GM19193 (cell line): ENCODE measurements around the gene GRIK1.

Source experiments
- POLR2A ChIP-seq: IDR thresholded peaks from 4 replicates; pipeline ENCODE4 v1.6.1; 2011; ENCODE audit not compliant: insufficient read depth, insufficient read length; ENCODE audit errors: extremely low read depth

The GRIK1 gene

DNA sequence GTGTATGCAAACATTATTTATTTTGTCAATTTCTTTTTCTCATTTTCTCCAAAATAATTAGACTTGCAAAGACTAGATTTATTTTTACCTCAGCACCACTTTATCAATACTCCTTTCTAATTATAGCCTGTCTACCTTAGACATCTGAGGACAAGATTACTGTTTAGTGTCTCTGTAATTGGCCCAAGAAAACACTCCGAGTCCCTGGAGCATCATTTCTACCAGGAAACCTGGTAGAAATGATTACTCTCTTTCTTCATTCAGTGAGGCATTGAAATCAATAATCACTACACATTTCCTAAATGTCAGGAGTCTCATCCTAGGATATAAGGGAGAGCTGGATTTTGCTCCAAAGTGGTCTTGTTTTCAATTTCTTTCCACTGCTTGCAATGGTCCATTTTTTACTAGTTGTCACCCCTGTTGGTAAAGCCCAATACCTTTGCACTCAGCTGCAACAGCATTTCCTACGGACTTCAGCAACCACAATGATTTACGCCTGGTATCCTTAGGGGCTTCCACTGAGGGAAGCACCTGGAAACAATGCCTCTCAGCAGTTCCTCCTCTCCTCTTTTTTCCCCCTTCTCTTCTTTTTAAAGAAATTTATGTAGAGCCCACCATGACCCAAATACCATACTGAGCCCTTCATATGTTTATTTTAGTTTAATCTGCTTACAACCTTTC lies 64.6 kb downstream of the GRIK1 start:
- no peak for TF ChIP-seq POLR2A

DNA sequence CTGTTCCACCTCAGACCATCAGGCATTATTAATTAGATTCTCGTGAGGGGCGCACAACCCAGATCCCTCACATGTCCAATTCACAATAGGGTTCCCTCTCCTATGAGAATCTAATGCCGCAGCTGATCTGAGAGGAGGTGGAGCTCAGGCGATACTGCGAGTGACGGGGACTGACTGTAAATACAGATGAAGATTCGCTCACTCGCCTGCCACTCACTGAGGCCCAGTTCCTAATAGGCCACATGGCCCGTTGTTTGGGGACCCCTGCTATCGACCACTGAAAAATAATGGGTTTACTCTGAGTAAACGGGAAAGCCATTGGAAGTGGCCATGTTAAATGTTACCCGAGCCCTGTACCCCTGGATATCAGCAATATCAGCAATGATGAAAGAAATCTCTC lies 65.9 kb downstream of the GRIK1 start:
- no peak for TF ChIP-seq POLR2A

DNA sequence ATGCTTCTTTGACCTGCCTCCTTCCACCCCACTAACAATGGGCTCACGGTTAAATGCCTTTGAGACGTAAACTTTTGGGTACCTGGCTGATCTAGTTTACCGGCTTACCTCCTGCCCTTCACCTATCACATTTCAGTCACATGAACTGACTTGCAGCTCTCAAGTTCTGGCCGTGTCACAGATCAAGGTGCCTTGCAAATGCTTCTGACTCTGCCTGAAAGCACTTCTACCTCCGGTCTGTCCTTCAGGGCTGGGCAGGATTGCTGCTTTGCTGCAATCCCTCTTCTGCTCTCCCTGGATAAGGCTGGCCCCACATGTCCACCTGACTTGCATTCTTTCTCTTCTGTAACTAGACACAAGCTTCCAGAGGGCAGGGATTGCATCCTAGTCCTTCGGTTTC lies 69.0 kb downstream of the GRIK1 start:
- no peak for TF ChIP-seq POLR2A

DNA sequence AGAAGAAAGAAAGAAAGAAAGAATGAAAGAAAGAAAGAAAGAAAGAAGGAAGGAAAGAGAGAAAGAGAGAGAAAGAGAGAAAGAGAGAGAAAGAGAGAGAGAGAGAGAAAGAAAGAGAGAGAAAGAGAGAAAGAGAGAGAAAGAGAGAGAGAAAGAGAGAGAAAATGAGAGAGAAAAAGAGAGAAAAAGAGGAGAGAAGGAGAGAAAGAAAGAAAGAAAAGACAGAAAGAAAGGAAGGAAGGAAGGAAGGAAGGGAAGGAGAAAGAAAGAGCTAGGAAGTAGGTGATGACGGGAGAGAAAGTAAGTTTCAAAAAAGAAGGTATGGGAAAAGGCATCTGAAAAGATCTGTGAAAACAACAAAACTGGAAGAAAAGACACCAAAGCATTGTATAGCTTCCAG lies 72.0 kb downstream of the GRIK1 start:
- TF ChIP-seq POLR2A, result no peak

DNA sequence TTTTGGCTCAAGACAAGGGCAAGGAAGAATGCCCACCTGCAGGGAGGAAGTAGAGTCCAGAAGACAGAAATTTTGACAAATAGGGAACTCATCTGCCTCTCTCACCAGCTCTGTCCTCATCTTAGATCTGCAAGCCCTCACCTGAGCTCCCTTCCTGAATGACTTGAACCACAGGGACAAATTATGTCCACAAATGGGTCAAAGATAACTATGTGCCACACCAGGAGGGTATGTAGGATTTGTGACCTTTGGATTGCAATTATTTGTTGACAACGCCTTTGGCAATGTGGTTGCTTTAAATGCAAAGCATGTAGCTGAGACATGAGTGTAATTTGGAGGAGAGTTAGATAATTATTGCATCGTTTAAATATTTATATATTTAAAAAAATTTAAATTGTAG lies 79.5 kb downstream of the GRIK1 start:
- no peak for TF ChIP-seq POLR2A

DNA sequence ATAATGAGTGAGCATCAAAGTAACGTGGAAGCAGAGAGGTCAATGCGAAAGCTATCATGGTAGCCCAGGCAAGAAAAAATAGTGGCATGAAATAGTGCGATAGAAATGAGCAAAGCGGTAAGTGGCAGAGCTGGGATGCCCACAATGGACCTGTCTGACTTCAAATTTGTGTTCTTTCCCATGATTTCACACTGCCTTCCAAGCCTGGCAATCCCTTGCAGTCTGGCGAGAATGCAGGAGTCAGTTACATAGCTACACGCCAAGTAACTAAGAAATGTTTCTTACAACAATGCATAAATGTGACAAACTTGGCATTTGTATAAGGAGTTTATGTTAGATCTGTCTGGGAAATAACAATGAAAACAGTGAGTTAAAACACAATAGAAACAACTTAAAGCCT lies 82.6 kb downstream of the GRIK1 start:
- TF ChIP-seq POLR2A, result no peak

DNA sequence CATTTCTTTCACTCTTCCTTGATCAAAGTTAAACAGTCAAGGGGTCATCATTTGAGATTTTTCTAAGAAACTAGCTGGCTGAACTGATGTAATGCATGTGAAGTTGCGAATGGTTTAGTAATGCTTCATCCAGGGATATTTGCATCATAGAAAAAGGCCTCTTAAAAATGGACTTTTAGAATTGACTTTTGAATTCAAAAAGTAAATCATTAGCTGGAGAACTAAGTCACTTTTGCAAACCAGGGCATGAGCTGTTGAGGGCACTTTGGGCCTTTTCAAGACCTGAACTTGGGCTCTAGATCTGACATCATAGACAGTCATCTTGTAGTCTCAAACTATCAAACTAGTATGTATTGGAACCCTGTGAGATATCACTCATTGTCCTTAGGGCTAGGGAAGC lies 85.0 kb downstream of the GRIK1 start:
- no peak for TF ChIP-seq POLR2A

DNA sequence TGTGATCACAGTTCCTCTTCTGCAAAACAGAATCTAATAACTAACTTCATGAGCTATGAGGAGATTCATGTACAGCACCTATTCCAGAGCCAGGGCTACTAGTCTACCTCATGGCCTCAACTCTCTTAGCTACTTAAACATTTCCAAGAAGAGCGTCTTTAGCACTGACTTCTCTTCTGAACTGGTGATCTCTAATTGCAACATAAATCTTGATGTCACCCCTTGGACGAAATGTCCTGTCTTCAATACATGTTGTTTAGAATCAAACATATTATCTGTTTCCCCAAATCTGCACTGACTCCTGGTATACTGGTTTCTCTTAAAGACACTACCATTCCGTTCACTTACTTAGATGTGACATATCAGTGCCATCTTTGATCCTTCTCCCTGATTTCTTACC lies 88.2 kb downstream of the GRIK1 start:
- no peak for TF ChIP-seq POLR2A

DNA sequence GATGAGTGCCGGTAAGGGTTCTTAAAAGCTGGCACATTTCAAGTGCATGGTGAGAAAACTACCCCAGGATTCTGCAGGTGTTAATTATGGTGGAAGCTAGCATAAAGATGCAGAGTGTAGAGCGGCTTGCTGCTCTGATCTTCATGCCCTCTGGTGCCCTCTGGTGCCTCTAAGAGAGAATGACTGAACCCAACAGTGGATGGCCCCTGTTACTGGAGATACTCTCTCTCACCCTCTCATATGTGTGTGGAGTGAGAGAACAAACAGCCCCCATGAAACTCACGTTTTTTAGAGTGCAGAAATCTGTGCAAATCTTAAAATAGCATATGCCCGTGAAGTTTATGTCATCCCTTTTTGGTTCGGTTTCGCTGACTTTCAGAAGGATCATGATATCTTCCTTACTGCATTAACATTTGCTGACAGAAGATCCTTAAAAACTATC lies 90.0 kb downstream of the GRIK1 start:
- no peak for TF ChIP-seq POLR2A

DNA sequence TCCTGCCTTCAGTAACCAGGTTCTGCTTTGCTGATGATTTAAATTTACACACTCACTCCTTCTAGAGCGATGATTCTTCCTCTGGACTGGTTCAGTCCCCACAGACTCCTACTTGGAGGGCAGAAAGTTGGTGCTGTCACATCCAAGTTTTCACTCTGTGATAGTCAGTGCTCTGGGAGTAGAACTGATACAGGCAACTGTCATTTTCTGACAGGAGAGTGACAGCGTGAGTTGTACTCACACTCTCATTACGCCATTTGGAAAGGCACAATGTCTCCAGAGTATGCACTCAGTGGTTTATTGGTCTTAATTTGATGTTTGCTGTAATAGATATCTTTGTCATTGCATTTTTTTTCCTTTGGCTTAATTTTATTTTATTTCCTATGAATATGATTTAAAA lies 96.0 kb downstream of the GRIK1 start:
- TF ChIP-seq POLR2A, result no peak

DNA sequence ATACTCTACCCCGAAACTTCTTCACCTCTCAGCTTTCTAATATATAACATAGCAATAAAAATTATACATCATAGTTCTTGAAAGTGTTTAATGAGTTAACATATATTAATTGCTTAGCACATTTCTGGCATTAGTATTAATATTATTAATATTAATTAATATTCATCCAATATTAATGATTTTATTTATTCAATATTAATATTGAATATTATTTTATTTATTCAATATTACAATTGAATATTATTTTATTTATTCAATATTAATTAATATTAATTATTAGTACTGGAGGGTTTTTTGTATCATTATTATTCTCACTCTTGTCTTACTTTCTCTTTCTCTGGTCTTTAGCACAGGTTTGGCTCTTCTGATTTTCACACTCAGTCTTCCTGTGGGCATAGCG lies 105.2 kb downstream of the GRIK1 start:
- no peak for TF ChIP-seq POLR2A

DNA sequence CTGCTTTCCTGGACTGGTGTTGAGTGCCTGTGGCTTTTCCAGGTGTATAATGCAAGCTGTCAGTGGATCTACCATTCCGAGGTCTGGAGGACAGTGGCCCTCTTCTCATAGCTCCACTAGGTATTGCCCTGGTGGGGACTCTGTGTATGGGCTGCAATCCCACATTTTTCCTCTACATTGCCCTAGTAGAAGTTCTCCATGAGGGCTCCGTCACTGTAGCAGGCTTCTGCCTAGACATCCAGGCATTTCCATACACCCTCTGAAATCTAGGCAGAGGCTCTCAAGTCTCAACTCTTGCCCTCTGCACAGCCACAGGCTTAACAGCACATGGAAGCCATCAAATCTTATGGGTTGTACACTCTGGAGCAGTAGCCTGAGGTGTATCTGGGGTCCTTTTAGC lies 107.6 kb downstream of the GRIK1 start:
- no peak for TF ChIP-seq POLR2A

DNA sequence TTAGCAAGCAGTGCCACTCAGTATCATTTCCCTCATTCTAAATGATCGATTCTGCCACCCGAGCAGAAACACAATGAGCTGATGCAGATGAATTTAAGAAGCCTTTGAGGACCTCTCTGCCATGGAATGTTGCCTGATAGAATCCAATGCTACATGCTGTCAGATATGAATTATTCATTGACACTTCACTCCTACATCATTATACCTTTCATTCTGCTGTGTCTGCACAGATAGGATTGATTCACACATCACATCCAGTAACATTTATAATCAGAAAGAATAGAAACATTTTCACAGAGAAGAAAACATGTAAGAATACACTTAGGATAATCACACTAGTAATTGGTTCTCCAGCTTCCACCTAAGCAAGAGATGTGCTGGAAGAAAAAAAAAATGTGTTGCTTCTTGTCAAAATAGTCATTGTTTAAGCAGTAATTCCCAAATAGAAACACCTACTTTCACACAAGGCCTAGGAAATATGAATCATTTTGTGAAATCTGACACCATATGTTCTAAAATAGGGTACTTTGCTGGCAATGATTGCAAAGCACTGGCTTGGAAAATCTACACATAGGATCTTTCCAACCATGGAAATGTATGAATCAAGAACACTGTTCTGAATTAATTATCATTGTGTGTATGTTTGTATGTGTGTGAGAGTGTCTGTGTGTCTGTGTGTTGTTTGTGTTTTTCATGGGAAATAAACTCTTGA lies 110.1 kb downstream of the GRIK1 start:
- TF ChIP-seq POLR2A, result no peak

DNA sequence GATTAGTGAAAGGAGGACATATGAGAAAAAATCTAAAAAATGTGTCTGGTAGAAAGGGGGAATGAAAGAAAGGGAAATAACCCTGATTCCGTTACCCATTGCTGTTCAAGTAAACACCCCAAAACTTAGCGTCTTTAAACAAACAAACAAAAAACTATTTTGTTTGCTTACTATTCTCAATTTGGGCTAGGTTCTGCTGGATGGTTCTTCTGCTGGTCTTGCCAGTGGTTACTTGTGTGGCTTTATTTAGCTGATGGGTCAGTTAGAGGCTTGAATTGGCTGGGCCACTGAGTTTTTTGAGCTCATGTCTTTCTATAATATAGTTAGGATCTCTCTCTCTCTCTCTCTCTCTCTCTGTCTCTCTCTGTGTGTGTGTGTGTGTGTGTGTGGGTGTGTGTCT lies 112.1 kb downstream of the GRIK1 start:
- no peak for TF ChIP-seq POLR2A

DNA sequence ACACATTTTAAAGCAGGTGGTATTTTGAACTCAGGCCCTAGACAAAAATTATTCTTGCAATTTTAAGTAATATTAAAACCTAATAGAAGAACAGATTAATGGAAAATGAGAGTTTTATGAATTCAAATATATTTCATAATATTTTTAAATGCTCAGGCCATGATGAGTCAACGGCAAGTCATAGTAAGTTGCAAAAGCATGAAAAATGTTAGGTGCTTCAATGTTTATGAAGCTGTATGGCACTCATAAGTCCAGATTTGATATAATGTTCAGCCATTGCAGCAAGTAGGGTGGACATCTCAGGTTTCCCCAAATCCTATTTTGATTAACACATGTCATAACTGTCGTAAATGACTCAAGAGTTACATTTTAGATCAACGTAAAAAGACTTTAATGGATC lies 112.6 kb downstream of the GRIK1 start:
- no peak for TF ChIP-seq POLR2A

DNA sequence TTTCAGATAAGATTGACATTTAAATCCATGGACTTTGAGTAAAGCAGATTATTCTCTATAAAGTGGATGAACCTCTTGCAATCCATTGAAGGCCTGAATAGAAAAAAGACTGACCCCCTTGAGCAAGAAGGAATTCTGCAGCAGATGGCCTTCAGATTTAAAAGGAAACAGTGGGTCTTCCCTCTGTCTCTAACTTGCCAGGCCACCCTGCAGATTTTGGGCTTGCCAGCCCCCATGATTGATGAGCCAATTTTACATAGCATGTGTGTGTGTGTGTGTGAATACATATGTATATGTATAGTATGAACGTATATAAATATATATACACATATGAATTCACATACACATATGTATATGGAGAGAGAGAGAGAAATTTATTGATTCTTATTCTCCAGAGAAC lies 113.4 kb downstream of the GRIK1 start:
- no peak for TF ChIP-seq POLR2A
